HepG2 (cell line): ENCODE results near the gene SLC35F6. TPM values are rescaled to one million over a fixed set of nuclear protein-coding genes. Genes with fewer than 3 reads are reported as not detected.

Source experiments
- polyA plus RNA-seq, 8 experiments: library from polyadenylated mRNA; depleted of rRNA in 3 of 8; stranded (reverse) in 7 of 8; unstranded in 1 of 8; fragments of >200 nt; fragmentation: Illumina TruSeq in 4 of 8; extraction: Trizol in 4 of 8; gene quantifications; 2 replicates each; pipeline versions ENCODE4 v1.2.1 to v1.2.3, GENCODE V29; 2011 to 2016; ENCODE audit warnings: low read depth in 4 of 8, missing spikeins in 1 of 8, mixed read lengths in 1 of 8; ENCODE audit not compliant: insufficient read depth in 1 of 8
- total RNA-seq, 5 experiments: library from RNA; depleted of rRNA; stranded (reverse); fragments of >200 nt; fragmentation: Illumina TruSeq; extraction: Trizol; gene quantifications; 2 replicates each; pipeline ENCODE4 v1.2.3, GENCODE V29; 2016; ENCODE audit warnings: low read depth in 1 of 5

SLC35F6 gene
- total and polyA plus RNA-seq, 2 of the 13 experiments (the other 11 are each of a cell fraction or from before 2014, with no cell fraction given), result 15.2 to 21.2 TPM

Other genes with a start within 250 kb of the SLC35F6 start
- gene CIB4, start 122.9 kb upstream of the SLC35F6 start, total RNA-seq (2016; rRNA removed; fragmentation: Illumina TruSeq; extraction: Trizol), result not detected in 2 replicates
- not detected in 2 replicates for gene CIB4, start 122.9 kb upstream of the SLC35F6 start, polyA plus RNA-seq (2011; rRNA removed)
- gene KCNK3, start 71.6 kb upstream of the SLC35F6 start, total RNA-seq (2016; rRNA removed; fragmentation: Illumina TruSeq; extraction: Trizol), result not detected in 2 replicates
- 0.03 TPM in 1 of 2 replicates, not detected in the other for gene KCNK3, start 71.6 kb upstream of the SLC35F6 start, polyA plus RNA-seq (2011; rRNA removed)
- 38.5 and 45.8 TPM in 2 replicates for gene CENPA, start 21.8 kb downstream of the SLC35F6 start, total RNA-seq (2016; rRNA removed; fragmentation: Illumina TruSeq; extraction: Trizol)
- gene CENPA, start 21.8 kb downstream of the SLC35F6 start, polyA plus RNA-seq (2011; rRNA removed), result 19.6 and 28.5 TPM in 2 replicates
- gene DPYSL5, start 83.8 kb downstream of the SLC35F6 start, total RNA-seq (2016; rRNA removed; fragmentation: Illumina TruSeq; extraction: Trizol), result not detected in 2 replicates
- 0.03 and 0.15 TPM in 2 replicates for gene DPYSL5, start 83.8 kb downstream of the SLC35F6 start, polyA plus RNA-seq (2011; rRNA removed)
- gene MAPRE3, start 206.4 kb downstream of the SLC35F6 start, total RNA-seq (2016; rRNA removed; fragmentation: Illumina TruSeq; extraction: Trizol), result 0.20 and 0.31 TPM in 2 replicates
- gene MAPRE3, start 206.4 kb downstream of the SLC35F6 start, polyA plus RNA-seq (2011; rRNA removed), result 0.73 and 0.91 TPM in 2 replicates